Gastrocnemius medialis (tissue), 4 donors: Measurements from ENCODE around the gene USP24.

ENCODE experiments used
- POLR2A ChIP-seq, 2 donors: fragments of 450-650 bp; IDR thresholded peaks; one replicate each; pipeline ENCODE4 v1.6.1; 2017; ENCODE audit warnings: antibody characterized with exemption in 2 of 2, mild to moderate bottlenecking in 2 of 2, moderate library complexity in 2 of 2
- TF ChIP-seq, protein P1 (sequence below), 5 experiments: fragments of 450-650 bp in 3 of 5; fragments of 200-600 bp in 2 of 5; sonication (generic) in 2 of 5; IDR thresholded peaks in 4 of 5; conservative IDR thresholded peaks in 1 of 5; 1 replicate in 4 of 5; 2 replicates in 1 of 5; pipeline ENCODE4 v1.5.1; 2016 to 2019; ENCODE audit warnings: antibody characterized with exemption in 5 of 5, mild to moderate bottlenecking in 3 of 5, moderate library complexity in 3 of 5

DNA sequence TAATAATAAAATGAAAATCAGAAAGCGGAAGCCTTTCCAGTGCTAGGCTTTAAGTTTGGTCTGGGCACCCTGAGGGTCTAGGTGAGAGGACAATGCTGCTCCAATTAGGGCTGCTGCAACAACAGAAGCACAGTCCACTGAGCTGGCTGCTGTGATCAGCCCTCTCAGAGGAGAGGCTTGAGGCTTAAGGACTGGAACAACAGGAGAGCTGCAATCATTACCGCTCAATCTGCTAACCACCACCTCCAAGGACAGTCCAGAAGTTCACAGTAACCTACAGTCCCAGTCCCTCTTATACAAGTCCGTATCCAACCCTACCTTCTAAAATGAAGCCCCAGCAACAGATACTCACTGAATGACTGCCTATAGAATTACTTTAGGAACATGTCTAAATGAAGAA, 62.1 kb downstream of the USP24 start:
- TF ChIP-seq, protein P1, sequence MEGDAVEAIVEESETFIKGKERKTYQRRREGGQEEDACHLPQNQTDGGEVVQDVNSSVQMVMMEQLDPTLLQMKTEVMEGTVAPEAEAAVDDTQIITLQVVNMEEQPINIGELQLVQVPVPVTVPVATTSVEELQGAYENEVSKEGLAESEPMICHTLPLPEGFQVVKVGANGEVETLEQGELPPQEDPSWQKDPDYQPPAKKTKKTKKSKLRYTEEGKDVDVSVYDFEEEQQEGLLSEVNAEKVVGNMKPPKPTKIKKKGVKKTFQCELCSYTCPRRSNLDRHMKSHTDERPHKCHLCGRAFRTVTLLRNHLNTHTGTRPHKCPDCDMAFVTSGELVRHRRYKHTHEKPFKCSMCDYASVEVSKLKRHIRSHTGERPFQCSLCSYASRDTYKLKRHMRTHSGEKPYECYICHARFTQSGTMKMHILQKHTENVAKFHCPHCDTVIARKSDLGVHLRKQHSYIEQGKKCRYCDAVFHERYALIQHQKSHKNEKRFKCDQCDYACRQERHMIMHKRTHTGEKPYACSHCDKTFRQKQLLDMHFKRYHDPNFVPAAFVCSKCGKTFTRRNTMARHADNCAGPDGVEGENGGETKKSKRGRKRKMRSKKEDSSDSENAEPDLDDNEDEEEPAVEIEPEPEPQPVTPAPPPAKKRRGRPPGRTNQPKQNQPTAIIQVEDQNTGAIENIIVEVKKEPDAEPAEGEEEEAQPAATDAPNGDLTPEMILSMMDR (IDR thresholded peaks at IDR 0.05 in 4 of 5, conservative IDR thresholded peaks at IDR 0.05 in 1 of 5): no peak
- no peak for TF ChIP-seq POLR2A (IDR thresholded peaks at IDR 0.05)
